GM19025 (cell line): ENCODE results near the gene SLC30A7.

Experiments used
- ATAC-seq: cut with Tn5 transposase; IDR thresholded peaks from one replicate; pipeline ENCODE4 v1.9.1; 2021; ENCODE audit warnings: mild to moderate bottlenecking, low read depth, moderate library complexity; ENCODE audit not compliant: unreplicated experiment

Gene SLC30A7

DNA sequence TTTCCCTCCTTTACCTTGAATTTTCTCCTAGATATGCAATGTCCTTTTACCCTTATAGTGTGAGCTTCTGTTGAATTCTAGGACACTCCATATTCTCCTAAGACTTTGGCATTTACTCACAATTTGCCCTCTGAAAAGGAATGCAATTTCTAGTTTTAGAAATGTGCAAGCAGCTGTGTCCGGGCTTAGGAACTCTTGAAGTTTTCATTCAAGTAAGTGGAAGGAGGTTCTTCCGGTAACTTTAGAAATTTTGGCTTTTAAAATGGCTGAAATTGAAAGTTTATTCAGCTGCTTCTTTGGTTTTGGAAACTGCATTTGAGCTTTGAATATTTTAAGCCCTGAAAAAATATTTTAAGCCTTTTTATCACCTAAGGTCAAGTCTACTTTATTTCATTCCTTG, 73.4 kb downstream of the SLC30A7 start:
- no peak for ATAC-seq

DNA sequence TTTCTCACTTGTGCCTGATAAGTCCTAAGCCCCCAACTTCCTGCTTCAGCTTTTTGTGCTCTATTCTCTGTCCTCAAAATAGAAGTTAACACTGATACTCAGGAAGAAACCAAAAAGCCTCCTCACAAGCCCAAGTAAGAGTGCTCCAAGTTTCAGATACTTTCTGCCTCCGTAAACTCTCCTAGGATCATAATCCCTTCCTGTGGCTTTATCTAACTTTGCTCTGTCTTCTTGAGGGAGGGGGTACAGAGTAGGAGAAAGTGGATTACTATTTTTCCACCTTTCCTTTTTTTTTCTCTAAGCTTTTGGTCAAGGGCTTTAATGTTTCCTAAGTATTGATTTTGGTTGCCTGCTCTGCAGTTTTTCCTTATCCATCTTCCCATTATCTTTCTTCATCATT, 75.1 kb downstream of the SLC30A7 start:
- ATAC-seq: no peak

DNA sequence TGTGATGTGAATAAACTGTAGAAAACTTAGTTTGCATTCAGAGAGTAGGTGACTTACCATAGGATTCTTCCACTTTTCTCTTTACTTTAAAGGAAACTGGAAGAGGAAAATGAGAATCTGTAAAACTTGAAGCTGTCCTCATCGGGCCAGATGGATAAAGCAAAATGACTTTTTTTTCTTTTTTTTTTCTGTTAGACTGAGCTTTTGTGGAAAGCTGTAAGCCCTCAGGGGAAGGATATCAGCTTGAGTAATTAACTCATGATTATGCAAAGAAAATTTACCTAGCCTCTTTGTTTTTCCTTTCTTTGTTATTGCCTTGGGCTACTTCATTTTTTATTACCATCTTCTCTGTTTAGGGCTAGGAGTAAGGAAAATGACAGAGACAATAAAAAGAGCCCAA, 76.3 kb downstream of the SLC30A7 start:
- ATAC-seq: no peak

DNA sequence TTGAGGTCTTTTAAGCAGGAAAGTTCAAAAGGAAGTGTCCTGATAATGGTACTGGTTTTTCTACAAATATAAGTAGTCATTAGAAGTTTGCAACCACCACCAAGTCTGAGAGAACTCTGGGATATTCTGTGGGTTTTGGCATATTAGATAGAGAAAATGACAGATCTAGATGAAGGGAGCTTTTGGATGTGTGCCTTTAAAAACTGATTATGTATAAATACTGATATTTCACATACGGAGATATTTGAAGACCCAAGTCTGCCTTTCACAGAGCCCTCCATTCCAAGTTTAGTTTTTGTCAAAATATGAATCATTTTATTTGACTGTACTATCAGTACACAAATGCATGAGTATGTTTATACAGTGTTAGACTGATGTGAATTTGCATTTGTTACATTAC, 81.0 kb downstream of the SLC30A7 start:
- ATAC-seq: no peak

DNA sequence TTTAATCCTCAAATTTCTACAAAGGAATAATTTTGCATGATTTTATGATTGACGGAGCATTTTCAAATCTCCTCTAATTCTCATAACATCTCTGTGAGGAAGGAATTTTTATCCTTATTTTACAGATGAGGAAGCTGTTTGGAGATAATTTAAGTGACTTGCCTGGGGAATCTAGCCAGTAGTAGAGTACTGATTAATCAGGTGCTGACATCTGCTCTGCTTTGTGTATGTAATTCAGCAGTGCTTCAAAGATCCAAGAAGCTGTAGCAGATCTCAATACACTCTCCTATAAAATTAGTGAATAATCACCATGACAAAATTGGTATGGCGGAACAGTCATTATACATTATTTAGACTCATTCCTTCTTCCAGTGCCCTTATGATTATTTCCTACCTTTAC, 83.7 kb downstream of the SLC30A7 start:
- ATAC-seq: no peak

DNA sequence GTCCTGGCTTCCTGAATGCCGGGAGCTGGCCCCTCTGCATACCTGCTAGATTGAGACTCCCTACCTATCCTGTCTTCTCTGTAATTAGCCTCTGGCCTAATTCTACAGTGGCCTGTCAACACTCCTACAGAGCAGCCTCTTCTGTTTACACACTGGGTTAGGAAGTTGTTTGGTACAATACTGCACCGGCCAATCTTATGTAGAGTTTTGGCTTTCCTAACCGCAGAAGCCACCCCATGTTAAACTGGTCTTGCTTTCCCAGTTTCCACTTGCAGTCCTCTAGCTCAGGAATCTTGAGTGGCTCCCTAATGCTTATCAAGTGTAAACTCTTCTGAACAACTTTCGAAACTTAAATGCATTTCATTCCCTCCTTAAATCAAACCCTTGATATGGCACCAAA, 86.9 kb downstream of the SLC30A7 start:
- no peak for ATAC-seq

DNA sequence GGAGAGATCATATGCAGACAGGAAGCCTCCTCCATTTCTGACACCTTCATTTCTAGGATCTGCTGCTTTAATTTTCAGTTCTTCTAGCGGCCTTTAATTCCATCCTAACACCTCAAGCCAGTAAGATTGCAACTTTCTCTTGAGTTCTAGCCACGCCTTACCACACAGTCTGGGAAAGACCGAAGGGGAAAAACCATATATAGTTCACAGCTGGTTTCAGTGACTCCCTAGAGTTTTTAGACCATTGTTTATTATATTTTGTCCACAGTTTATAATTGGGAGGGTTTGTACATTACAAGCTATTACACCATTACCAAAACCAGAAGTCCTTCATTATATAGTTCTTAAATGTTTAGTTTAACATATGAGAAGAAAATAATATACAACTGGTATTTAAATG, 92.2 kb downstream of the SLC30A7 start:
- no peak for ATAC-seq

DNA sequence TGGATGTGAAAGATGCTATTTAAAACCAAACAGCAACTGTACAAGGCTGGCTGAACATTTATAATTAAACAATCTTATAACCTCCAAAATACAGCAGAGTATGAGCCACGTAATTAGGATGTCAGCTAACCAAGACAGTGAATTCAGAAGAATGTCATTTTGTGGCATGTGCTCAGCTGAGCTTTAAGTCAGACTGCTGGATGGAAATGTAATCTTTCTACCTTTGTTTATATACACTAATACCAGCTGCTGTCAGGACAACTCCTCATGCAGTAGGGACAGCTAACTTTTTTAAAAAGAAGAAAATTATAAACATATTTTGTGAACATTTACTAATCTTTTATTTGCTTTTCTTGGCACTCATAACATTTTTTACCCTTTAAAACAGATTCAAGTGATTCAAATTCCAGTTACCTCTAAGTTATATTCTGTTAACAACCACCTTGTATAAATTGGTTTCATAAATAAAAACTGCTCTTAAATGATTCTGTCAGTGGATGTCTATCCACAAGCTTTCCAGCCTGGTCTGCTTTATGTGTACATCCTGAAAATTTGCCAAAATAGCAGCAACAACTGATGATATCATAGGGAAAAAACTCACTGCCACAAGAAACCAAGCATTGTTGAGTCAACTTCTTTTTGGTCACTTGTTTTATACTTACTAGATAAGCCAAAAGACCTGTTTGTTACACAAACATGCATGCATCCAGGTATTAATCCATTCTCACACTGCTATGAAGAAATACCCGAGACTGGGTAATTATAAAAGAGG, 93.6 kb downstream of the SLC30A7 start:
- no peak for ATAC-seq

DNA sequence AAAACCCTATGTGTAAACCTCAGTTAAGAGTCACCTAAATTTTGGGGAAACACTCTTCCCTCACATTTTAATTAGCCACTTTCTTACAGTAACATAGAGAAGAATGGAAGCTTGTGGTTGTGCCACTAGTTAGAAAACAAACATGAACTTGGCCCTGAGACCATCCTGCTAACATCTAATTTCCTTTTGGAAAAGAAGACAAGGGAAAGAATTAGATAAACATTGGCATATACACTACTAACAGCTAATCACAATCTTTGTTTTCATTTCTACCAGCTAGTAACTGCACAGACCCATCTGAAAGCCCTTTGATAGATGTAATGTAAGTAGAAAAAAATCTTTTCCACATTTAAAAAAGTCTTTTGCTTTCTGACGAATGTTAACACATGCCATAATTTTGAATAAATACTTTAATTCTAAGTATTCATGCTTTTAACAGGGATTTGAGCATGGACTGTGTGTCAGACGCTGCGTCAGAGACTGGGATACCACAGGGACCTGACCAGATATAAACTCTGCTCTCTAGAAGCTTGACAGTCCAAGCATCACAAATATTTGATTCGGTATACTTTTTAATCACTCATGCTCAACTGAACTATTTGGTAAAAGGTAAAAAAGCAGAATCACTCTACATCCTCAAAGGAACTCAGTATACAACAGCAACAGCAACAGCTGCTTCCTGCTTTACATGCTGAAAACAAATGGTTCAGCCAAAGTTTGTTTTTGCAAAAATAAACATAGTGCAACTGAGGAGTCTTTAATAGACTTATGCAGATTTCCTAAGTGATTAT, 99.5 kb downstream of the SLC30A7 start:
- no peak for ATAC-seq

DNA sequence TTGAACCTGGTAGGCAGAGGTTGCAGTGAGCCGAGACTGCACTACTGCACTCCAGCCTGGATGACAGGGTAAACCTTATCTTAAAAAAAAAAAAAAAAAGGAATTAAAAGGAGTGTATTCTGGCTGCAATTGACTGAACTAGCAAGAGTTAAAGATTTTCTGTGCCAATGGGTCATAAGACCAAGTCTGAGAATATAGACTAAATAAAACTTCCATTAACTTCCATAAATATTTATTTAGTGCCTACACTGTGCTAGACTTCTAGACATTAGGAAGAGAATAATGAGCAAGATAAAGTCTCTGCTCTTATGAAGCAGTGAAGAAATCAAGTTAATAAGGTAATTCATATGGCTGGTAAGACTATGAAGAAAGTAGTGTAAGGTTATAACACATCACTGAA, 102.5 kb downstream of the SLC30A7 start:
- ATAC-seq: no peak

DNA sequence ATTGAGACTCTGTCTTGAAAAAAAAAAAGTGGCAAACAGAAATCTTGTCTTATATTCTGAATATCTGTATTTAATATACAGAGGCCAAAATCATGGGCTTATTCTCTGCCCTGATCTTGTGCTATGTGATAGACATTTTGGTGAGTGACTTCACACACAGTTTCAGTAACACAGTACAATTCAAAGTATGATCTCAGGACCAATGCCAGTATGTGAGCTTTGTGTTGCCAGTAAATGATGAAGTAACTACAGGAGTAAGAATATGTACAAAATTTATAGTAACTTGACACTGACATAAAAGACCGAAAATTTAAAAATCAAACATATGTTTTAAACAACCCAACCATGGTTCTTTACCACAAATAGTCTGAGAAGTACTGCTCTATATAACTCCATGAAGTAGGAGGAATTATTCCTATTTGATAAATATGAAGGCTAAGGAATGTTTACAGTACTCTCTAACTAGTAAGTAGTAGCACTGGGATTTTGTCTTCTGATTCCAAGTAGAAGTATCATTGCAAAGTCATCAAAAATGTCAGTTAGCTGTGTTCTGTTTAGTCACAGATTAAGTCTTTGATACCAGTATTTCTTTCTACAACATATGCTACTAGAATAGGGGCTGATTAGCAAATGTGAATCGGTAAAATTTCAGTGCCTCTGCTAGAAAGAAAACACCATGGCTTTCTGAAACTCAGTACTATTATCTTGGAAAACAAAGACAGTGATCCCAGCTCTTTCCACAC, 104.4 kb downstream of the SLC30A7 start:
- ATAC-seq: no peak

DNA sequence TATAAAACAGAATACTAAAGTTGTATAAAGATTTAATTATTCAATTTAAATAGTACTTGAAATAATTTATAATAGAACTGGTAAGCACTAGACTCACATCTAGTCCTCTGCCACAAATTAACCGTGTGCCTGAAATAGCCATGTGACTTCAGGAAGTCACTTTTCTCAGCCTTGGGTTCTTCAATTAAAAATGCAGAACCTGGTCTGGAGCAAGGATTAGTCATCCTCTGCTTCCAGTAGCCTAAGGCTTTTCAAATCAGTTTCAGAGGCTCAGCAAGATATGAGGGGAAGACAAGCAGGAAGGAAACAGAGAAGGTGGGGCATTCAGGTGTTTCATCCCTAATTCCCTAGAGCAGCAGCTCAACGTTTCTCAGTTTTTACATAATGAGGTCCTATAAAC, 106.7 kb downstream of the SLC30A7 start:
- no peak for ATAC-seq

DNA sequence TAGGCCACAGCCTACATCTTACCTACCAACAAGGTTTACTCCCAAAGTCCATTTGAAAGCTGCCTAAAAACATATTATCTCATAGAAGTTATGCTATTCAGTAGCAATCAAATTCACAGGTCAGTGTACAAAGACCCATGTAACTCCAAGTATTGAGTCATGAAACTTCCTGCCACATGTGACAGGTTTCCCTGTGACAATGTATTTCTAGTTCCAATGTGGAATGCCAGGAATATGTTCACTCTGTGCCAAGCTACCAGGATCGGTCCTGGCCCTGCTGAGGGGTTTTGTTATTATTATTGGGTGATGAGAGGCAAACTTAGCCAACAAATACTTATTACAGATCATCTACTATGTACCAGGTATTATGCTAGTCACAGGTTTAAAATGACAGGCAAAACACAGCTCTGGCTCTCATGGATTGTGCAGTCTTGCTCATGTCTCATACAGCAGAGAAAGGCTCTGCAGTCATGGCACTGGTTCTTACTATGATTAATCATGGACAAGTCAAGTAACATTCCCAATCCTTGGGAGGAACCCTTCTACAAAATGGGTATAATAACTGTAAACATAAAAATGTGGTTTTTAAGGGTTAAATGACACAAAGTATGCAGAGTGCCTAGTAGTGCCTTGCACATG, 107.2 kb downstream of the SLC30A7 start:
- ATAC-seq: no peak

DNA sequence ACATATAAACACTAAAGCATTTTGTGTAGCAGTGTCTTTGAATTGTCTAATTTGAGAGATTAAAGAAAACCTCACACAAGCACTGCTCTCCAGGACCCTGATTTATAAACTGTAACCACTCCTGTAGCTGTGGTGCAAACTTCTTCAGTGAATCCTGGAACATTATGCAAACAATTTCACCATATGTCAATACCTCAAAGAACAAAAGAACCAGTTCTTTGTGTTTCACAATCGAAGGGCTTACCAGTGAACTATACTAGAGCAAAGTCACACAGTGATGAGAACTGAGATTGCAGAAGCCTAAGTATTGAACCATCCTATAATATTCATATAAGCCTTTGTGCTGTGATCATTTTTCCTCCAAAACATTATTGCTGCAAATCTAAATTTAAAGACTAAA, 108.2 kb downstream of the SLC30A7 start:
- ATAC-seq: no peak

DNA sequence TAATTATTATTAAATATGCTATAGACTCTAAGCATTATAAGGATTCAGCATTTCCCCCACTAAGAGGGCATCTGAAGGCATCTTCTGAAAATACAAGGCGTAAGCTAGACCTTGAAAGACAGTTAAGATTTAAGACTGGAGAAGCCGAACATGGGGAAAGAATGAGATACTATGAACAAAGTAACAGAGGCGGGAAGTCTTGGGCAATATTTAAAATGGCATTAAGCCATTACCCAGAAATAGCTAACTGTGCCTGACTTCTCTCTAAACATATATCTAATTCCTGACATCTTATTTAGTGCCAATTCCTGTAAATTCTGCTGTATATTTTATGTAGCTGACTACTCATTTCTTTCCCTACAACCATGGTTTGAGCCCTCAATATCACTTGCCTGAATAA, 108.8 kb downstream of the SLC30A7 start:
- no peak for ATAC-seq

DNA sequence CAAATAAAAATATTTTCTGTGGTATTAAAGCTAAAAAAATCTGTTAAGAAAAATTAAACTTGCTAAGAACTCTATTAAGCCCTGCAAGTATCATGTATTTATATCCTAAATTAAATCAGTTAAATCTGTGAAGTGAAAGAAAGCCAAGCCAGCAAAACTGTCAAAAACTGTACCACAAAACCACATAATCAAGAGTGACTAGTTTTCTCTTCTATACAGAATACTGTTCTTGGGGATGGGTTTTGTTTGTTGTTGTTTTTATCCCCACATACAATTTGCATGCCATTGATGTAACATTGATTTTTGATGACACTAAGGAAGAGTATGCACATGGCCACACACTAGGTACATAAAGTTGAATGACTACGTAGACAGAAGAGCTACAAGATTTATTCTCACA, 109.3 kb downstream of the SLC30A7 start:
- ATAC-seq: no peak

DNA sequence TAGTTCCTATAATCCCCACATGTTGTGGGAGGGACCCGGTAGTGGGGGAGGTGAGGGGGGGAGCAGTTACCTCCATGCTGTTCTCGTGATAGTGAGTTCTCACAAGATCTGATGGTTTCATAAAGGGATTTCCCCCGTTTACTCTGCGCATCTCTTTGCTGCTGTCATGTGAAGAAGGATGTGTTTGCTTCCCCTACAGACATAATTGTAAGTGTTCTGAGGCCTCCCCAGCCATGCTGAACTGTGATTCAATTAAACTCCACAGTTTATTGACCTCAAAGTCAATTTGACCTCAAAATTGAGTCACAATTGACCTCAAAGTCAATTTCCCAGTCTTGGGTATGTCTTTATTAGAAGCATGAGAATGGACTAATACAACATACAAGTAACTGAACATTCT, 110.0 kb downstream of the SLC30A7 start:
- no peak for ATAC-seq

DNA sequence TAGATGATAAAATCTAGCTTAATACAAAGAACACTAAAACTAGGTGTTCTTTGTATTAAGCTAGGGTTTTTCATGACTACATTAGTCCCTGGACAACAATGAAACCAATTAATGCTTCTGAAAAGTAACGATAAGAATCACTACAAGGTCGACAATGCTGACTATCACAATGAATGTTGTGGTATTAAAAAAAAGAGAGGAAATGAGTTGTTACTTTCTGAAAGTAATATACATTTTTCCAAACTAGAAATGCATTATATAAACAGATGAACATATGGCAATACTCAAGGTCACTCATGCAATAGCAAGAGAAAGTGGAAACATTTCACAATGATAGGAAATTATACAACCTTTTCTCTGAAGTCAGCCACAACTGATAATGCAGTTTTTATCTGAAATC, 110.7 kb downstream of the SLC30A7 start:
- ATAC-seq: no peak

DNA sequence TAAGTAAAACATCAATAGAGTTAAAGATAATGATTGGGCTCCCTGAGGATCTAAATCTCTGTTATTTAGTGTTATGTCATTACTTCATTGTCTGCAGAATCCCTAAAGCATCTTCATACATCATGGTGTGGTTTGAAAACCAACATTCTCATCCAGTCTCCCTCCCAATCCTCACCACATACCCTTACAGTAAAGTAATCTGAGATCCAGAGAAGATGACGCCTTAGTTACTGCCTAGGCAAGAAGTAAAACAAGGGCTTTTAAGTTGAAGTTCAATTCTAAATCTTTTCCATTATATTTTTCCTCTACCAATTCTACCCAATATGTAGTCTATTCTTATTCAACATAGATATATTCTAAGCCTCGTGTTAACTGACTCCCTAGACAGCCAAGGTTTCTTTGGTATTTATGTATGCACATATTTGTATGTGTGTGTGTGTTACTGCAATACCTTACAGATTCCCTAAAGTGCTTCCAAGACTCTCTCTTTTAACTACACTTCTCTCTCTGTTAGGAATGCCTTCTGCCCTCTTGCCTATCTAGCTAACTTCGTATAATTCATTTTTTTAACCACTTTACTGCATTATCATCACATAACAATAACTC, 112.4 kb downstream of the SLC30A7 start:
- ATAC-seq: no peak

DNA sequence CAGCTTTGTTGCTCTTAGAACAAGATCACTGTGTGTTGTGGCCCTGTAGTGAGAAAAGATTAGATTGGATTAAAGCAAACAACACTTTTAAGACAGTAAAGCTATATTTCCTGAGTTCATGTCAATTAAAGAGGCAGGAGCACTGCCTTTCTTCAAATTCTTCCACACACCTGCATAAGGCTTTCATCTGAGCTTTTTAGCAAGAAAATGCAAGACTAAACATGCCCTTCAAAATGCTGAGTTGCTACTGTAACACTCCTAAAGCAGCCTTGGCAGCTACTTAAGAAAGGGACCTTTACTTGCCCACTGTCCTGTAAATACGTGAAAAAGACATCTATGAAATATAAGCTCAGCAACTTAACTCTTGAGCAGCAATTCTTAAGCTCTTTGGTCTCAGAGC, 117.9 kb downstream of the SLC30A7 start:
- no peak for ATAC-seq

DNA sequence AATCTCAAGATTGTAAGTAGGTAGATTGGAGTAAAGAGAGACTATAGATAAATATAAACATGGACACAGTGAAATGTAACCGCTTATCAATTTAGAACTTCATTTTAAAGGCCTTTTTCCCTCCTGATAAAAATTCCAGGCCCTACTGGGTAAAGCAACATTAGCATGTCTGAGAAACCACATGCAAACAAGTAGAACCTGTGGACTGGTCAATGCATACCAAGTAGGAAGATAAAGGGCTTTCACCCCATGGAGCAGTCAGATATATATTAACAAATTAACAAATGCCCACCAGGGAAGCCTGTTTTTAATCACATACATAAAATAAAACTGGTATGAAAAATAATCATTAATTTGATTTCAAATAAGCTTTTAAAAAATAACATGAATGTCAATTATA, 121.6 kb downstream of the SLC30A7 start:
- no peak for ATAC-seq
